GM19025 (cell line): ENCODE data around the gene GRIN2D.
"Not testable (repeated sequence)": the region's sequence is repeated elsewhere in the genome, so short reads cannot be mapped to it uniquely, and the experiment has no call there.

Experiments
- ATAC-seq: cut with Tn5 transposase; IDR thresholded peaks from one replicate; pipeline ENCODE4 v1.9.1; 2021; ENCODE audit warnings: mild to moderate bottlenecking, low read depth, moderate library complexity; ENCODE audit not compliant: unreplicated experiment

The GRIN2D gene

GRCh38 chr19:48370955-48371354 is 22.5 kb upstream of the GRIN2D start:
- ATAC-seq: no peak

- no peak for ATAC-seq
These were observed 22.1 kb upstream of the GRIN2D start for GRCh38 chr19:48371367-48371766.

- not testable (repeated sequence) for ATAC-seq
These were observed 21.7 kb upstream of the GRIN2D start for GRCh38 chr19:48371771-48372170.

- ATAC-seq: no peak
These were observed 20.6 kb upstream of the GRIN2D start for GRCh38 chr19:48372904-48373303.

- no peak for ATAC-seq
These were observed 19.9 kb upstream of the GRIN2D start for GRCh38 chr19:48373567-48373966.

- ATAC-seq: no peak
These were observed 15.3 kb upstream of the GRIN2D start for GRCh38 chr19:48378194-48378570.

GRCh38 chr19:48379058-48379457 is 14.4 kb upstream of the GRIN2D start:
- no peak for ATAC-seq

- ATAC-seq: no peak
These were observed 12.1 kb upstream of the GRIN2D start for GRCh38 chr19:48381178-48381950.

GRCh38 chr19:48382286-48382685 is 11.2 kb upstream of the GRIN2D start:
- no peak for ATAC-seq

- ATAC-seq: no peak
These were observed 7.9 kb upstream of the GRIN2D start for GRCh38 chr19:48385461-48386087.

- no peak for ATAC-seq
These were observed 6.5 kb upstream of the GRIN2D start for GRCh38 chr19:48386981-48387380.

GRCh38 chr19:48390188-48391099 is 3.0 kb upstream of the GRIN2D start:
- ATAC-seq: no peak

- no peak for ATAC-seq
These were observed 2.1 kb upstream of the GRIN2D start, which contains the start of gene KDELR1 for GRCh38 chr19:48391100-48392005. TSS of gene KDELR1 (minus strand) at chr19:48391551. CDS start at chr19:48391358, 193 bp downstream.

- not testable (repeated sequence) for ATAC-seq
These were observed 1.5 kb upstream of the GRIN2D start for GRCh38 chr19:48392006-48392344.

GRCh38 chr19:48392860-48393558 is 459 bp upstream of the GRIN2D start:
- ATAC-seq: no peak

- ATAC-seq: no peak
These were observed 1.1 kb downstream of the GRIN2D start for GRCh38 chr19:48394331-48395169.

- ATAC-seq: no peak
These were observed 1.6 kb downstream of the GRIN2D start for GRCh38 chr19:48395170-48395455.

- no peak for ATAC-seq
These were observed 2.0 kb downstream of the GRIN2D start for GRCh38 chr19:48395499-48395898.
